Testis (tissue), 2 donors: ENCODE results near the gene RAET1E.

Source experiments
- POLR2A ChIP-seq: fragments of 450-650 bp; IDR thresholded peaks from one replicate; pipeline ENCODE4 v1.6.1; 2017; ENCODE audit warnings: antibody characterized with exemption, mild to moderate bottlenecking, moderate library complexity
- TF ChIP-seq, protein P1 (sequence below), 3 experiments: fragments of 450-650 bp in 2 of 3; fragments of 200-600 bp in 1 of 3; sonication (generic) in 1 of 3; IDR thresholded peaks; one replicate each; pipeline ENCODE4 v1.5.1; 2016 to 2019; ENCODE audit warnings: antibody characterized with exemption in 3 of 3, mild to moderate bottlenecking in 2 of 3, moderate library complexity in 1 of 3

DNA sequence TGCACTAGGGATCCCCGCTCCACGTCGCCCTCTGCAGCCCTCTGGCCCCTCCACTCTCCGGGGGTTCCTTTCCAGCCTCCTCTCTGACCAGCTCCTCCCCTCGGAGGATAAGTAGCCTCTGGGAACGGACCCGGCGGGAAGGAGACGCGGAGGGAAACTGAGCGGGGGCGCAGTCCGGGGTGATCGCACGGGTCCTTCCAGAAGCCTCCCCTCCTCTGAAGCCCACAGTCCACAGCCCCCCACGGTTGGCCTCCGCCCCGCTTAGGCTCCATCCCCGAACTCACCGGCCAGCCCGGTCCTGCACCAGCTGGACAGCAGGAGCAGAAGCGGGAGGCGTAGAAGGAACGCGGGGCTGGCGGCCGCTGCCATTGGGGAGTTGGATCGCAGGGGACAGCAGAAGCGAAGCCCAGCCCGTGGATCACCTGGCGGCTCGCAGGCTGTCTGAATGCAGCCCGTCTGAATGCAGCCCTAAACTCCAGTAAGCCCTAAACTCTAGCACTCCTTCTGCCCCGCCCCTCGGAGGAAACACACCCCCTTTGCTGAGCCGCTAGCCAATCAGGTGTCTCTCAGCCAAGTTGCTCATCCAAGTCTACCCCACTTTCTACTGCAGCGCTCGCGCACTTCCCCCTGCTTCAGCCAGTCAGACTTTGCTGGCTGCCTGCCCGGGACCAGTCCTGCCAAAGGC, 24.9 kb upstream of the RAET1E start, which contains the start of gene RAET1G:
- TF ChIP-seq POLR2A = no peak
- TF ChIP-seq, protein P1, sequence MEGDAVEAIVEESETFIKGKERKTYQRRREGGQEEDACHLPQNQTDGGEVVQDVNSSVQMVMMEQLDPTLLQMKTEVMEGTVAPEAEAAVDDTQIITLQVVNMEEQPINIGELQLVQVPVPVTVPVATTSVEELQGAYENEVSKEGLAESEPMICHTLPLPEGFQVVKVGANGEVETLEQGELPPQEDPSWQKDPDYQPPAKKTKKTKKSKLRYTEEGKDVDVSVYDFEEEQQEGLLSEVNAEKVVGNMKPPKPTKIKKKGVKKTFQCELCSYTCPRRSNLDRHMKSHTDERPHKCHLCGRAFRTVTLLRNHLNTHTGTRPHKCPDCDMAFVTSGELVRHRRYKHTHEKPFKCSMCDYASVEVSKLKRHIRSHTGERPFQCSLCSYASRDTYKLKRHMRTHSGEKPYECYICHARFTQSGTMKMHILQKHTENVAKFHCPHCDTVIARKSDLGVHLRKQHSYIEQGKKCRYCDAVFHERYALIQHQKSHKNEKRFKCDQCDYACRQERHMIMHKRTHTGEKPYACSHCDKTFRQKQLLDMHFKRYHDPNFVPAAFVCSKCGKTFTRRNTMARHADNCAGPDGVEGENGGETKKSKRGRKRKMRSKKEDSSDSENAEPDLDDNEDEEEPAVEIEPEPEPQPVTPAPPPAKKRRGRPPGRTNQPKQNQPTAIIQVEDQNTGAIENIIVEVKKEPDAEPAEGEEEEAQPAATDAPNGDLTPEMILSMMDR (IDR thresholded peaks at IDR 0.05) = no peak
